AG04450 (cell line): ENCODE data around the gene ABCG4. TPM values are rescaled to one million over a fixed set of nuclear protein-coding genes. Genes with fewer than 3 reads are reported as not detected.
"Not testable (repeated sequence)": the region's sequence is repeated elsewhere in the genome, so short reads cannot be mapped to it uniquely, and the experiment has no call there.

Experiments
- CTCF ChIA-PET: fragments of 300-600, 350-600 bp; formaldehyde crosslinking; extraction: SDS; loops from one replicate; lab custom pipeline; 2022; ENCODE audit warnings: antibody characterized with exemption, inconsistent platforms; lab: Charles Lee
- POLR2A ChIA-PET: fragments of 350-600 bp; formaldehyde crosslinking; extraction: SDS; loops from one replicate; lab custom pipeline; 2021; ENCODE audit warnings: antibody characterized with exemption, inconsistent platforms; lab: Yijun Ruan, JAX
- DNase-seq: peaks from one replicate; pipeline ENCODE4 v3.0.0-alpha.2; 2011; ENCODE audit warnings: low read depth, low spot score
- H3K27ac ChIP-seq: one replicate; pipeline ENCODE4 v1.5.1; 2012; ENCODE audit warnings: low read depth, low read length, control low read depth
- H3K27me3 ChIP-seq: one replicate; pipeline ENCODE4 v1.6.0; 2012; ENCODE audit warnings: low read length; ENCODE audit not compliant: control insufficient read depth, insufficient read depth
- H3K4me3 ChIP-seq: 2 replicates; pipeline ENCODE4 v1.5.1; 2011; ENCODE audit warnings: mild to moderate bottlenecking, low read depth, low read length, control low read depth
- H3K9me3 ChIP-seq: 2 replicates; pipeline ENCODE4 v1.5.1; 2012; ENCODE audit warnings: low read length; ENCODE audit not compliant: control insufficient read depth, insufficient read depth
- polyA plus RNA-seq: library from polyadenylated mRNA; depleted of rRNA; stranded (reverse); fragments of >200 nt; gene quantifications from 2 replicates; pipeline ENCODE4 v1.2.3, GENCODE V29; 2011
- TF ChIP-seq, protein P1 (sequence below): IDR thresholded peaks from 2 replicates; pipeline ENCODE4 v1.5.1; 2011; ENCODE audit warnings: low read depth, low read length, control low read depth, inconsistent platforms

Gene ABCG4
- polyA plus RNA-seq, 1 experiment: 0.21 TPM

DNA sequence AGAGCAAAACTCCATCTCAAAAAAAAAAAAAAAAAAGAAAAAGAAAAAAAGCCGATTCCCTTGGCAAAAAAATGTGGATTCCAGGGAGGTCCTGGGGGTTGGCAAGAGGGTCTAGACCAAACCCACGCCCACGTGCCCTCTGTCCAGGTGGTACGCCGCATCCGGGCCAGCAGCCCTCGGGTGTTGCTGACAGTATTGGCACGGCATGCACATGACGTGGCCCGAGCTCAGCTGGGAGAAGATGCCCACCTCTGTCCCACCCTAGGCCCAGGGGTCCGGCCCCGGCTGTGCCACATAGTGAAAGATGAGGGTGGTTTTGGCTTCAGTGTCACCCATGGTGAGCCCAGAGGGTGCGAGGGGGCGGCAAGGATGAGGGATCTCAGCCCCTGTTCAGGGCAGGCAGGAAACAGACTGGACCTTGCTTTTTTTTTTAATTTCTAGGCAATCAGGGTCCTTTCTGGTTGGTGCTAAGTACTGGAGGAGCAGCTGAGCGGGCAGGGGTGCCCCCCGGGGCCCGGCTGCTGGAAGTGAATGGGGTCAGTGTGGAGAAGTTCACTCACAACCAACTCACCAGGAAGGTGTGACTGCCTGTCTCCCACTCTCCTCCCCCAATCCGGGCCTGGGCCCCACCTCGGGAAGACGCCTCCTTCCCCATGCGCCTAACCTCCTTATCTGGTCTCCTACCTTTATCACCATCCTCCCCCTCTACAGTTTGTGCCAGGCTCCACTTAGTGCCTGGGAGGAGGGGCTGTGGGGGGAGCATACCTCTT, 38.5 kb downstream of the ABCG4 start:
- ChIA-PET POLR2A (no interaction called here), CTCF (interaction anchor here (0.7 to 2.5 kb wide), 3 partner anchors 9 to 121 kb away, joined by 5 to 8 read pairs (median 6); no protein-coding TSS in a partner anchor)
- Histone ChIP-seq H3K27ac (no peak overlapping the region), H3K27me3 (peaks cover 26% of the 10 kb centered on the region), H3K9me3 (no peaks in the 10 kb centered on the region), H3K4me3 (no peak overlapping the region)
- TF ChIP-seq, protein P1, sequence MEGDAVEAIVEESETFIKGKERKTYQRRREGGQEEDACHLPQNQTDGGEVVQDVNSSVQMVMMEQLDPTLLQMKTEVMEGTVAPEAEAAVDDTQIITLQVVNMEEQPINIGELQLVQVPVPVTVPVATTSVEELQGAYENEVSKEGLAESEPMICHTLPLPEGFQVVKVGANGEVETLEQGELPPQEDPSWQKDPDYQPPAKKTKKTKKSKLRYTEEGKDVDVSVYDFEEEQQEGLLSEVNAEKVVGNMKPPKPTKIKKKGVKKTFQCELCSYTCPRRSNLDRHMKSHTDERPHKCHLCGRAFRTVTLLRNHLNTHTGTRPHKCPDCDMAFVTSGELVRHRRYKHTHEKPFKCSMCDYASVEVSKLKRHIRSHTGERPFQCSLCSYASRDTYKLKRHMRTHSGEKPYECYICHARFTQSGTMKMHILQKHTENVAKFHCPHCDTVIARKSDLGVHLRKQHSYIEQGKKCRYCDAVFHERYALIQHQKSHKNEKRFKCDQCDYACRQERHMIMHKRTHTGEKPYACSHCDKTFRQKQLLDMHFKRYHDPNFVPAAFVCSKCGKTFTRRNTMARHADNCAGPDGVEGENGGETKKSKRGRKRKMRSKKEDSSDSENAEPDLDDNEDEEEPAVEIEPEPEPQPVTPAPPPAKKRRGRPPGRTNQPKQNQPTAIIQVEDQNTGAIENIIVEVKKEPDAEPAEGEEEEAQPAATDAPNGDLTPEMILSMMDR: no peak
- no peak for DNase-seq

DNA sequence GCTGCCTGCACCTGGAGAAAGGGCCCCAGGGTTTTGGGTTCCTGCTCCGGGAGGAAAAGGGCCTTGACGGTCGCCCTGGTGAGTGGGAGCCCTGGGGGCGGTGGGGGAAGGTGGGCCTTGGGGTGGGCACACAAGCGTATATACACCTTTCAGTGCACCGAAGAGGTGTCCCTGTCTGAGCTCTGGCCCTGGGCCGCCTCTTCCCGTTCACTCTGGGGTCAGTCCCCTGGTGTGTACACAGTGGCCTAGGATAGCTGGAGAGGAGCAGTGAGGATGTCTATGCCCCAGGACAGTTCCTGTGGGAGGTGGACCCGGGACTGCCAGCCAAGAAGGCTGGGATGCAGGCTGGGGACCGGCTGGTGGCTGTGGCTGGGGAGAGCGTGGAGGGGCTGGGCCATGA, 39.2 kb downstream of the ABCG4 start:
- ChIA-PET CTCF (interaction anchor here (1.4 to 2.5 kb wide), 2 partner anchors 9 to 17 kb away, joined by 5 to 6 read pairs; no protein-coding TSS in a partner anchor), POLR2A (no interaction called here)
- H3K27ac ChIP-seq: no peak overlapping the region
- DNase-seq: no peak
- TF ChIP-seq, protein P1: no peak
- no peak overlapping the region for H3K4me3 ChIP-seq
- no peaks in the 10 kb centered on the region for H3K9me3 ChIP-seq
- H3K27me3 ChIP-seq: peaks cover 26% of the 10 kb centered on the region

DNA sequence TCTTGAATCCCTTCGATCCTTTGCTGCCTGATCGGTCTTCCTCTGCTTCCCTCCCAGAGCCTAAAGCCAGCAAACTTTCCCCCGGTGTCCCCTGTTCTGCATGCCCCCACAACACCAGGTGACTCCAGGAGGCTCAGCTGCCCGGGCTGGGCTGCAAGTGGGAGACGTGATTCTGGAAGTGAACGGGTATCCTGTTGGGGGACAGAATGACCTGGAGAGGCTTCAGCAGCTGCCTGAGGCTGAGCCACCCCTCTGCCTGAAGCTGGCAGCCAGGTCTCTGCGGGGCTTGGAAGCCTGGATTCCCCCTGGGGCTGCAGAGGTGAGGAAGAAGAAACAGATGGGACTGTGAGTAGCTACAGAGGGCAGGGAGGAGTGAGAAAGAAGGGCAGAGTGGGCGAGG, 40.0 kb downstream of the ABCG4 start:
- Histone ChIP-seq H3K4me3 (no peak overlapping the region), H3K9me3 (no peaks in the 10 kb centered on the region), H3K27me3 (peaks cover 26% of the 10 kb centered on the region), H3K27ac (no peak overlapping the region)
- TF ChIP-seq, protein P1: no peak
- DNase-seq: no peak
- ChIA-PET CTCF (interaction anchor here (1.4 to 2.5 kb wide), 2 partner anchors 8 to 16 kb away, joined by 5 to 6 read pairs; no protein-coding TSS in a partner anchor), POLR2A (no interaction called here)

DNA sequence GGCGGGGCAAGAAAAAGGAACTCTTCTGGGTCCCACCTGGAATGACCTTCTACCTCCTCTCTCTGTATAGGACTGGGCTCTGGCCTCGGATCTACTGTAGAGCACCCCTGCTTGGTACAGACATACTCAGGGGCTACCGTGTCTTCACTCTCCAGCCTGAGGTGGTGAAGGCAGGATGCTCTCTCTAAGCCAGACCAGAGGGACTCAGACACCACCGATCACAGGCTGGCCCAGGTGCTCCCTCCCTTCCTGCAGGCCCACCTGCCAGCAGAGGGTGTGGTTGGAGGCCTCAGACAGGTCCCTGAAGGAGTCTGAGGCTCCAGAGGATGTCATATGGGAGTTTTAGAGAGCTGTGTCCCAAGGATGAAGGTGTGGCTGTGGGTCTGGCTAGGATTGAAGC, 40.5 kb downstream of the ABCG4 start:
- TF ChIP-seq, protein P1: no peak
- no peak for DNase-seq
- peaks cover 26% of the 10 kb centered on the region for H3K27me3 ChIP-seq
- ChIA-PET CTCF (interaction anchor here (2.5 kb wide), 1 partner anchor 16 kb away, joined by 6 read pairs; no protein-coding TSS in a partner anchor), POLR2A (no interaction called here)
- H3K4me3 ChIP-seq: no peak overlapping the region
- no peaks in the 10 kb centered on the region for H3K9me3 ChIP-seq
- no peak overlapping the region for H3K27ac ChIP-seq

DNA sequence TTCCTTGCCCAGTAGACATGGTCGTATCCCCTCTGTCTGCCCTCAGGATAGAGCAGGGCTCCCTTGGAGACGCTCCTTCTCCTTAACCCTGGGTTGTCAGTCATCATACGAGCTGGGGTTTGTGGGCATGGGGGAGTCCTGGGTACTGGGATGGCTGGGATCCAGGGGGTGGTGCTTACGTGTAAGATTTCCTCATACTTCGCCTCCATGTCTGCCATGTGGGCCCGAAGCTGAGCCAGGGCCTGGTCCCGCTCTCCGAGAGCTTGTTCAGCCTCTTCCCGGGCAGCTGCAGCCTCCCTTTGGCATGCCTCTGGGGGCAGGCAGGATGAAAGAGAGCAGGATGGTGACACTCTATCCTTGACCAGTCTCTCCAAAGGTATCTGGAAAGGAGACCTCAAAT, 41.7 kb downstream of the ABCG4 start:
- TF ChIP-seq, protein P1: no peak
- DNase-seq: no peak
- no peaks in the 10 kb centered on the region for H3K9me3 ChIP-seq
- H3K27me3 ChIP-seq: peaks cover 24% of the 10 kb centered on the region
- no peak overlapping the region for H3K27ac ChIP-seq
- POLR2A ChIA-PET: no interaction called here
- H3K4me3 ChIP-seq: no peak overlapping the region
- CTCF ChIA-PET: no interaction called here

DNA sequence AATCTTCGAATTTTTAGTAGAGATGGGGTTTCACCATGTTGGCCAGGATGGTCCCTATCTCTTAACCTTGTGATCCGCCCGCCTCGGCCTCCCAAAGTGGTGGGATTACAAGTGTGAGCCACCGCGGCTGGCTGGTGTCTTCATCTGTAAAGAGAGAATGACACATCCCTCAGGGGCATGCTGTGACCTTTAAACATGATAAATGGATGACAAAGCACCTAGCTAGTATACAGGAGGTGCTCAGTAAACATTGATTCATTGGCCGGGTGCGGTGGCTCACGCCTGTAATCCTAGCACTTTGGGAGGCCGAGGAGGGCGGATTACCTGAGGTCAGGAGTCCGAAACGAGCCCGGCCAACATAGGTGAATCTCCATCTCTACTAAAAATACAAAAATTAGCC, 42.4 kb downstream of the ABCG4 start:
- POLR2A ChIA-PET, H3K27ac ChIP-seq, H3K4me3 ChIP-seq, H3K9me3 ChIP-seq, DNase-seq: not testable (repeated sequence)
- CTCF ChIA-PET: interaction anchor here (1.2 kb wide), 1 partner anchor 46 kb away, joined by 7 read pairs; no protein-coding TSS in a partner anchor
- peaks cover 18% of the 10 kb centered on the region for H3K27me3 ChIP-seq
